ENCODE data around the gene HS3ST6. TPM values are rescaled to one million over a fixed set of nuclear protein-coding genes. Genes with fewer than 3 reads are reported as not detected.
"Not testable (repeated sequence)": the region's sequence is repeated elsewhere in the genome, so short reads cannot be mapped to it uniquely, and the experiment has no call there.

Gene HS3ST6
- total and polyA plus RNA-seq, 2 experiments from 2014 or later = not detected

GRCh38 chr16:1964506-1965395 is 46.5 kb upstream of the HS3ST6 start, which contains the start of gene RPS2:
Gene RPS2 (minus strand): TSS chr16:1964826. CDS start chr16:1964625, 201 bp downstream.
- Histone ChIP-seq H3K27me3 (replicated peaks; ENCODE audit: insufficient read depth) (no peaks in the 10 kb centered on the region), H3K36me3 (ENCODE audit: low read depth) (peaks cover 24% of the 10 kb centered on the region), H3K9ac (peak within 1 kb of the TSS; percentile 97), H3K4me1 (ENCODE audit: insufficient read depth) (peaks cover 6% of the 10 kb centered on the region), H3K79me2 (ENCODE audit: insufficient read depth) (peaks cover 69% of the 10 kb centered on the region), H2AFZ (peak within 1 kb of the TSS; percentile 71), H3K9me2 (ENCODE audit: insufficient read depth) (no peaks in the 10 kb centered on the region), H3F3A (ENCODE audit: insufficient read depth) (peaks cover 40% of the 10 kb centered on the region), H3K9me3 (ENCODE audit: low read depth) (no peaks in the 10 kb centered on the region), H3K27ac (peak within 1 kb of the TSS; percentile 91), H4K20me1 (ENCODE audit: insufficient read depth) (no peaks in the 10 kb centered on the region), H3K4me3 (peak within 1 kb of the TSS; percentile 93), H3K4me2 (ENCODE audit: unreplicated experiment) (peak within 1 kb of the TSS; percentile 88)
- peak; percentile 99 for DNase-seq
- in situ Hi-C loops (cut with MboI) = no loop called here
- WGBS, 2 experiments (ENCODE audit: low coverage in 1 of 2, low lambda C conversion rate in 2 of 2, missing lambda C conversion rate in 2 of 2) = 1% methylated on average over 76 to 95 of the region's 97 CpGs
- TF ChIP-seq EZH2phosphoT487 (IDR thresholded peaks at IDR 0.05; ENCODE audit: insufficient read depth, low read depth) (no peak), EZH2 (IDR thresholded peaks at IDR 0.05; ENCODE audit: insufficient read depth, poor library complexity, severe bottlenecking) (no peak)

GRCh38 chr16:1963806-1964505 is 45.7 kb upstream of the HS3ST6 start:
- DNase-seq = peak; percentile 58
- H3K79me2 ChIP-seq (ENCODE audit: insufficient read depth) = peaks cover 73% of the 10 kb centered on the region

GRCh38 chr16:1962161-1963153 is 44.2 kb upstream of the HS3ST6 start:
- H3K27me3 ChIP-seq (replicated peaks; ENCODE audit: insufficient read depth); H4K20me1 ChIP-seq (ENCODE audit: insufficient read depth); H3K4me1 ChIP-seq (ENCODE audit: insufficient read depth); H3K9me3 ChIP-seq (ENCODE audit: low read depth); H3K9me2 ChIP-seq (ENCODE audit: insufficient read depth); H3K4me2 ChIP-seq (ENCODE audit: unreplicated experiment); DNase-seq; in situ Hi-C loops (cut with MboI); H2AFZ ChIP-seq: not testable (repeated sequence)
- H3K4me3 ChIP-seq = peak overlapping the region; percentile 93
- H3K36me3 ChIP-seq (ENCODE audit: low read depth) = peaks cover 24% of the 10 kb centered on the region
- WGBS, 2 experiments (ENCODE audit: low coverage in 1 of 2, low lambda C conversion rate in 2 of 2, missing lambda C conversion rate in 2 of 2) = 83 to 89% methylated on average over 29 to 37 of the region's 37 CpGs
- peaks cover 40% of the 10 kb centered on the region for H3F3A ChIP-seq (ENCODE audit: insufficient read depth)
- H3K27ac ChIP-seq = 0 out of 2 replicates have a peak overlapping the region, but pooled peaks have one; percentile 91
- H3K9ac ChIP-seq = peak overlapping the region; percentile 97; the same call in 1 of the 2 replicates
- H3K79me2 ChIP-seq (ENCODE audit: insufficient read depth) = peaks cover 73% of the 10 kb centered on the region

More at GRCh38 chr16:1963806-1964505, 45.7 kb upstream of the HS3ST6 start:
- no peaks in the 10 kb centered on the region for H3K9me3 ChIP-seq (ENCODE audit: low read depth)
- peak overlapping the region; percentile 97 for H3K9ac ChIP-seq
- H4K20me1 ChIP-seq (ENCODE audit: insufficient read depth) = no peaks in the 10 kb centered on the region
- peaks cover 24% of the 10 kb centered on the region for H3K36me3 ChIP-seq (ENCODE audit: low read depth)
- no peaks in the 10 kb centered on the region for H3K9me2 ChIP-seq (ENCODE audit: insufficient read depth)
- H3F3A ChIP-seq (ENCODE audit: insufficient read depth) = peaks cover 40% of the 10 kb centered on the region
- 20 to 25% methylated on average over 36 to 44 of the region's 44 CpGs for WGBS, 2 experiments (ENCODE audit: low coverage in 1 of 2, low lambda C conversion rate in 2 of 2, missing lambda C conversion rate in 2 of 2)
- no peak for TF ChIP-seq EZH2phosphoT487 (IDR thresholded peaks at IDR 0.05; ENCODE audit: insufficient read depth, low read depth)
- no peak for TF ChIP-seq EZH2 (IDR thresholded peaks at IDR 0.05; ENCODE audit: insufficient read depth, poor library complexity, severe bottlenecking)
- in situ Hi-C loops (cut with MboI) = no loop called here
- no peaks in the 10 kb centered on the region for H3K27me3 ChIP-seq (replicated peaks; ENCODE audit: insufficient read depth)
- peak overlapping the region; percentile 93 for H3K4me3 ChIP-seq
- peak overlapping the region; percentile 91 for H3K27ac ChIP-seq
- H3K4me1 ChIP-seq (ENCODE audit: insufficient read depth) = peaks cover 6% of the 10 kb centered on the region
- peak overlapping the region; percentile 88 for H3K4me2 ChIP-seq (ENCODE audit: unreplicated experiment)
- no peak overlapping the region for H2AFZ ChIP-seq

Data from GM23248 (cell line).